PC-3 (cell line): ENCODE results near the gene CACNA1E.

ENCODE experiments used
- CTCF ChIP-seq: fragments of 300-600 bp; sonication (generic); conservative IDR thresholded peaks from 2 replicates; pipeline ENCODE4 v1.5.1; 2017; ENCODE audit warnings: antibody characterized with exemption, low read depth, mild to moderate bottlenecking, low read length
- EZH2 ChIP-seq: fragments of 300-600 bp; sonication (generic); IDR thresholded peaks from one replicate; pipeline ENCODE4 v1.6.1; 2017; ENCODE audit warnings: antibody characterized with exemption, mild to moderate bottlenecking, low read length; ENCODE audit not compliant: unreplicated experiment
- EZH2phosphoT487 ChIP-seq: fragments of 300-600 bp; sonication (generic); IDR thresholded peaks from 2 replicates; pipeline ENCODE4 v1.6.1; 2018; ENCODE audit warnings: mild to moderate bottlenecking, antibody characterized with exemption, low read length, borderline replicate concordance

GRCh38 chr1:181685211-181685610 is 201.9 kb downstream of the CACNA1E start:
- TF ChIP-seq CTCF (no peak), EZH2 (no peak), EZH2phosphoT487 (no peak)
